CD4-positive, alpha-beta T cell treated with Interleukin-15 for 1 hour (primary cell): ENCODE results near the gene CGB2.

Experiments used
- DNase-seq: peaks from one replicate; pipeline ENCODE4 v3.0.0-alpha.2; 2020

The CGB2 gene

GRCh38 chr19:49031642-49032301 lies at the start of gene CGB2:
Gene CGB2 (plus strand): TSS chr19:49031890. CDS start chr19:49032096, 206 bp downstream.
- peak; percentile 64 for DNase-seq

GRCh38 chr19:48982280-48982679 lies 49.4 kb upstream of the CGB2 start:
- no peak for DNase-seq

- no peak for DNase-seq
These were observed 46.0 kb upstream of the CGB2 start for GRCh38 chr19:48985711-48986110.

- no peak for DNase-seq
These were observed 45.5 kb upstream of the CGB2 start for GRCh38 chr19:48986211-48986610.

DNA sequence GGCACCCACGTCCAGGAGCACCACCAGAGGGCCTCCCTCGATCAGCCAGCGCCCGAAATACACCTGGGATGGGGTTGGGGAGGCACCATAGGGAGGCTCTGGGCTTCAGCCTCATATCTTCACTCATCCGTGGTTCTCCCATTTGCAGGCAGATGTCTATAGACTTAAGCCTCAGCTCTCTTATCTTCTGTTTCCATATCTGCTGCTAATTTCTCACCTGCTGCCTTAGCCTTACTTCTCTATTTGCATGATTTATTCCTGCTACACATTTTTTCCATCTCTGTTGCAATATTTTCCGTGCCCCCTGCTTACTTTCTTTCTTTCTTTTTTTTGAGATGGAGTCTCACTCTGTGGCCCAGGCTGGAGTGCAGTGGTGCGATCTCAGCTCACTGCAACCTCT lies 44.4 kb upstream of the CGB2 start:
- DNase-seq, result no peak

DNA sequence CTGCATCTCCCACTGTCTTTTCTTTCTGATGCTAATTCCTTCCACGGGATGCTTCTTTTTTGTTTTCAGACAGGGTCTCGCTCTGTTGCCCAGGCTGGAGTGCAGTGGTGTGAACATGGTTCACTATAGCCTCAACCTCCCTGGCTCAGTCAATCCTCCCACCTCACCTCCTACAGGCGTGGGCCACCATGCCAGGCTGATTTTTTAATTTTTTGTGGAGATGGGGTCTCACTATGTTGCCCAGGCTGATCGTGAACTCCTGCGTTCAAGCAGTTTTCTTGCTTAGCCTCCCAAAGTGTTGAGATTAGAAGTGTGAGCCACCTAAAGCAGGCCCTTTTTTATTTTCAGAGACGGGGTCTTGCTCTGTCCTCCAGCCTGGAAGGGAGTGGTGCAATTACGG lies 43.4 kb upstream of the CGB2 start:
- no peak for DNase-seq

DNA sequence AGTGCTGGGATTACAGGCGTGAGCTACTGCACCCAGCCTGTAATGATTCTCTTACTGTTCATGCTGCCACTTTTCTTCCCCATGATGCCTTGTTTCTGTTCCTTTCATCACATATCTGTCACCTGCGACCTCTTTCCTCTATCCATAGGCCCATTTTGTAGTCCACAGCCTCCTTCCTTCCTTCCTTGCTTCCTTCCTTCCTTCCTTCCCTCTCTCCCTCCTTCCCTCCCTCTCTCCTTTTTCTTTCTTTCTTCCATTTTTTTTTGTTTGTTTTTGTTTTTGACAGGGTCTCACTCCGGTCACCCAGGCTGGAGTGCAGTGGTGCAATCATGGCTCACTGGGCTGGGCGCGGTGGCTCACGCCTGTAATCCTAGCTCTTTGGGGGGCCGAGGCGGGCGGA lies 42.8 kb upstream of the CGB2 start:
- DNase-seq, result no peak

GRCh38 chr19:48989701-48990291 lies 41.9 kb upstream of the CGB2 start:
- DNase-seq, result no peak

DNA sequence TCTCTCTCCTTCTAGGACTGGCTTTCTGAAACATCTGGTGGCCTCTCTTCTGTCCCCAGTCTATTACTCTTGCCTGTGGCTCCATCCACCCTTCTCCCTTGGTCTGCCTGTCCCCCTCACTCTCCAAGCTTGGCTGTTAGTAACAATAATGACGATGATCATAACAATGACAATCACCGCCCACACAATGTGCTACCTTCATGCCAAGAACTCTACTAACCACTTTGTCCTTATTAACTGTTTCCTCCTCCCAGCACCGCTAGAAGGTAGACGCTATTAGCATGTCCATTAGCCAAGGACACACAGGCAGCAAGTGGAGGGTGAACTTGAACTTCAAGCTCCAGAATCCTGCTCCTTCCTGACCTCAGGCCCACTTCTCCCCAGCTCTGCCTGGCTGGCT lies 41.3 kb upstream of the CGB2 start:
- DNase-seq, result no peak

- no peak for DNase-seq
These were observed 40.6 kb upstream of the CGB2 start for GRCh38 chr19:48991011-48991609.

DNA sequence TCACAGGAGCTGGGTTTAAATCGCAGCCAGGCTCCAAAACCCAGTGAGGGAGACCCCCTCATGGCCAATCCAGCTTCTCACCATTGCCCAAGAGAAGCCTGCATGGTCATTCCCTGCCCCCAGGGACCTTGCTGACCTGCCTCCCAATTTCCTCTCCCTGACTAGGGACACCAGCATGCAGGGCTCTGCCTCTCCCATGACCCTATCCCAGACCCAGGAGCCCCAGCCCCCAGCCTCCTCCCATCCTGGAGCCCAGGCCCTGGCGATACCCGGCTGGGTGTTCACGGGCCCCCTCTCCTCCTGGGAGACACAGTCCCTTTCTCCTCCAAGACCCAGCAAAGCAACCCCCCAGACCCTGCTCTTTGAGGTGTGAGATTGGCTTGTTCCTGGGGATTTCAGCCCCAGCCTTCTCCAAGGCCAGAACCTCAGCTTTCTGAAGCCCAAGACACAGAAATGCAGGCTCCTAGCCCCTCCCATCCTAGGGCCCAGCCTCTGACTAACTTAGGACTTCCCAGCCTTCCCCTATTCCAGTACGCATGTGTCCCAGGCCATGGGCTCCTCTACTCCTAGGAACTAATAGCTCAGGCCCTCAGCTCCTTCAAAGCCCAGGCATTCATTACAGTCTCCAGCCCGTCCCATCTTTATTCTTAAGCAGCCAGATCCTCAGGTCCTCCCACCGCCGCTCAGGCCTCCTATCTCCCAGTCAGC lies 39.7 kb upstream of the CGB2 start:
- peak; percentile 43 for DNase-seq

GRCh38 chr19:48992581-48993174 lies 39.0 kb upstream of the CGB2 start:
- no peak for DNase-seq

DNA sequence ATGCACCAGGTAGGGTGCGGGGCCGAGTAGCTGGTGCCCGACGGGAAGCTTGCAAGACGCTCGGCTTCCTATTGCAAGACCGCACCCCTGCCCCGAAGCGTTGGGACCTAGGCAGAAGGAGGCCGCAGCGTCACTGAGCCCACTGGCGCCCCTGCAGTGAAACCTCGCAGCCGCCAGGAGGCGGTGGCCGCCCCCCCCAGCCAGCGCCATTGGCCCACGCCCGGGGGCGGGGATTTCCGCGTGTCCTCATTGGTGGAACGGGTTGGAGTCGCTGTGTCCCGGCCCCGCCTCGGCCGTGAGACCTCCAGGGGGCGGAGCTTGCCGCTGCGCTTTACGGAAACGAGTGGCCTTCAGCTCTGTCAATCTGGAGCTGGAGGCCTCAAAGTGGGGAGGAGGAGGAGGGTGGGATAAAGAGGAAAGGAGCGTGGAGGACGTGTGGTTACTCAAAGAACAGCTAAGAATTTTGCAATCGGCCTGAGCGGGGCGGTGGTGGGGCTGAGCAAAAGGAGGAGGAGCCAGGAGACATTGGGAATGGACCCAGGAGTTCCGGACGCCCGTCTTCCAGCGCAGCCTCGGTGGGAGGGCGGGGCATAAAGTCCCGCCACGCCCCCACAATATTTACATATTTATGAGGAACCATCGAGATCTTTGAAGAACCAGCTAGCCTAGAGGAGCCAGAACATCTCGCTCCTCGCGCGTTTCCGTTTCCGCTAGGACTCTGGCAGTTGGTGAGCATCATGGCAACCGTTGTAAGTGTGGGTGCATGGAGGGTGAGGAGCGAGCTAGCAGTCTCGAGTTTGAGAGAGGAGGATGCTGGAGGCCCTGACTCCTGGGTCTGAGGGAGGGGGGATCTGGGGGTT lies 38.3 kb upstream of the CGB2 start, which contains the start of the genes GYS1 and RUVBL2:
TSS of gene GYS1 (minus strand) at position 135 of the 860 bp plus-strand sequence. CDS start 197 bp downstream, outside the sequence.
TSS of gene RUVBL2 (plus strand) at position 713 of the 860 bp plus-strand sequence. CDS start at position 738, 25 bp downstream.
- DNase-seq, result peak; percentile 100

GRCh38 chr19:48994035-48994386 lies 37.7 kb upstream of the CGB2 start:
- DNase-seq, result no peak

- DNase-seq, result peak; percentile 38
These were observed 33.7 kb upstream of the CGB2 start for GRCh38 chr19:48997972-48998371.

DNA sequence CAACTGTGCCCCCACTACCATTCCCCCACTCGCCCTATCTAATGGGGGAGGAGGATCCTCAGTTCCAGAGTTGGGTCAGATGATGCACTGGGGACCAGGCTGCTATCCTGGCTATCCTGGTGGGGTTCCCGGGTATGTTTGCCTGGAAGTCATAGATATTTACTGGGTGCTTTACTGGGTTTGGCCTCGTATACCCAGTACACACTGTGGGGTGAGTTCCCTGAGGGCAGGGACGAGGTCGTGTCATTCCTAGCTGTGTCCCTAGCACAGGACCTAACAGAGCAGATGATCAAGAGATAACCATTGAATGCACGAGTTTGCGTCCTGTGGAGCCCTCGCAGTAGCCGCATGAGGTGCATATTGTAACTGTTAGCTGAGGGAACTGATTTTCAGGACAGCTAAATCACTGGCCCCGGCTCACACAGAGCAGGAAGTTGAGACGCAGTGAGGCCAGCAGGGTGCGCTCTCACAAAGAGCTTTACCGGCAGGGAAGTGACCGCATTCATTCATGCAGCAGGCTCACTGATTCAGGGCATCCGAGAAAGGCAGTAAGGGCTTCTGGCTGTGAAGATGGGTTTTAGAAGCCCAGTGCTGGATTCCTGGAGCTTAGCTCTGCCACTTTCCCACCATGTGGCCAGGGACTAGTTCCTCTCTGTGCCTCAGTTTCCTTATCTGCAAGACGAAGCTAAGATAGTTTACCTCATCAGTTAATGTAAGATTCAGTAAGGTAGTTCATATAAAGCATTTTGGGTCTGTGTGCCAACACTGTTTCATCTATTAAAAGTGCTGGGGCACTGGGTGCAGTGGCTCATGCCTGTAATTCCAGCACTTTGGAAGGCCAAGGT lies 32.0 kb upstream of the CGB2 start:
- DNase-seq, result peak; percentile 68

GRCh38 chr19:49004133-49004532 lies 27.6 kb upstream of the CGB2 start:
- no peak for DNase-seq

- no peak for DNase-seq
These were observed 26.6 kb upstream of the CGB2 start for GRCh38 chr19:49004964-49005614.

GRCh38 chr19:49006905-49007304 lies 24.8 kb upstream of the CGB2 start:
- no peak for DNase-seq

DNA sequence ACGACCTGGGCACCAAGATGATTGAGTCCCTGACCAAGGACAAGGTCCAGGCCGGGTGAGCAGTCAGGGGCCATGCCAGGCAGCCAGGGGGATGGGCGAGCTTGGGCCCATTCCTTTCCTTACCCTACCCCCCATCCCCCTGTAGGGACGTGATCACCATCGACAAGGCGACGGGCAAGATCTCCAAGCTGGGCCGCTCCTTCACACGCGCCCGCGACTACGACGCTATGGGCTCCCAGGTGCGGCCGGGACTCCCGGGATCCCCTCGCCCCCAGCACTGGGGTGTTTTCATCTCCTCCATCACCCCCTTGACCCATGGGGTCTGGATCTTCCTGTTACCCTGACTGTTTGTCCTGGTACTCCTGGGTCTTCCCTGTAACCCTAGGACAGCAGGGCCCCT lies 21.9 kb upstream of the CGB2 start:
- no peak for DNase-seq

DNA sequence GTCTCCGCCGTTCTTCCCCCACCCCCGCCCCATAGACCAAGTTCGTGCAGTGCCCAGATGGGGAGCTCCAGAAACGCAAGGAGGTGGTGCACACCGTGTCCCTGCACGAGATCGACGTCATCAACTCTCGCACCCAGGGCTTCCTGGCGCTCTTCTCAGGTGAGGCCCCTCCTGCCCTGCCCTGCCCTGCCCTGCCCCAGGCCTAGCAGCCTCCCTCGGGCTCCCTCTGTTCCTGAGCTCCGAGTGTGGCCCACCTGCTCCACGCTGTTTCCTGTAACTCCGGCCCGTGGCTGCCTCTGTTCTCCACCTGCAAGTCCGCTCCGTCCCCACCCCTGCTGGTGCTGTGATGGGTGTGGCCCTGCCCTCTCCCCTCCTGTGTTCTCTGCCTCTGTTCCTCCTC lies 21.2 kb upstream of the CGB2 start:
- DNase-seq, result no peak
